OCI-LY7 (cell line): ENCODE results near the gene MAP3K5. TPM values are rescaled to one million over a fixed set of nuclear protein-coding genes. Genes with fewer than 3 reads are reported as not detected.

Experiments
- BruUV-seq: library from RNA; stranded (reverse); fragments of 400-500 nt; replicated peaks from 2 replicates; lab custom pipeline; 2021; lab: Mats Ljungman, UMichigan
- CTCF ChIA-PET: fragments of 300-600 bp; sonication (Branson Sonifier 250); formaldehyde crosslinking; loops from one replicate; lab custom pipeline; 2022; ENCODE audit warnings: antibody characterized with exemption; ENCODE audit not compliant: unreplicated experiment; lab: Charles Lee
- POLR2A ChIA-PET: fragments of 300-600 bp; sonication (Branson Sonifier 250); formaldehyde crosslinking; loops from one replicate; lab custom pipeline; 2022; ENCODE audit warnings: antibody characterized with exemption; lab: Charles Lee
- DNase-seq: peaks from one replicate; pipeline ENCODE4 v3.0.0-alpha.2; 2015; ENCODE audit warnings: low spot score
- H2AFZ ChIP-seq: fragments of 200-600 bp; sonication (generic), shearing (Covaris generic); 2 replicates; pipeline ENCODE4 v1.6.1; 2014; ENCODE audit warnings: mild to moderate bottlenecking, antibody characterized with exemption, low read length, moderate library complexity
- H3K27ac ChIP-seq: fragments of 200-600 bp; sonication (generic); 2 replicates; pipeline ENCODE4 v1.5.1; 2014; ENCODE audit warnings: mixed run types, low read depth, mild to moderate bottlenecking, moderate library complexity, low read length, inconsistent platforms; ENCODE audit not compliant: poor library complexity, severe bottlenecking
- H3K36me3 ChIP-seq: fragments of 200-600 bp; sonication (generic); 2 replicates; pipeline ENCODE4 v1.6.1; 2014; ENCODE audit warnings: mild to moderate bottlenecking, antibody characterized with exemption, low read length, moderate library complexity, mixed read lengths; ENCODE audit not compliant: insufficient read depth
- H3K4me1 ChIP-seq: fragments of 200-600 bp; sonication (generic); 2 replicates; pipeline ENCODE4 v1.5.1; 2014; ENCODE audit warnings: mild to moderate bottlenecking, low read length; ENCODE audit not compliant: insufficient read depth, poor library complexity, severe bottlenecking
- H3K4me2 ChIP-seq: fragments of 200-600 bp; sonication (generic); 2 replicates; pipeline ENCODE4 v1.6.1; 2014; ENCODE audit warnings: mild to moderate bottlenecking, low read length
- H3K4me3 ChIP-seq: fragments of 200-600 bp; sonication (generic); 2 replicates; pipeline ENCODE4 v1.5.1; 2014; ENCODE audit warnings: mild to moderate bottlenecking, low read depth, low read length; ENCODE audit not compliant: poor library complexity, severe bottlenecking
- H3K79me2 ChIP-seq: fragments of 200-600 bp; sonication (generic); 2 replicates; pipeline ENCODE4 v1.6.1; 2016; ENCODE audit warnings: low read depth, mild to moderate bottlenecking, low read length, moderate library complexity, mixed read lengths; ENCODE audit not compliant: insufficient read depth
- H3K9me2 ChIP-seq: fragments of 200-600 bp; sonication (generic); 2 replicates; pipeline ENCODE4 v1.6.1; 2016; ENCODE audit warnings: mild to moderate bottlenecking, low read length, mixed read lengths; ENCODE audit not compliant: insufficient read depth
- H3K9me3 ChIP-seq: fragments of 200-600 bp; sonication (generic); 2 replicates; pipeline ENCODE4 v1.6.1; 2014; ENCODE audit warnings: mild to moderate bottlenecking, mixed run types, low read length, mixed read lengths
- H4K20me1 ChIP-seq: fragments of 200-600 bp; sonication (generic); 2 replicates; pipeline ENCODE4 v1.6.1; 2014; ENCODE audit warnings: mild to moderate bottlenecking, antibody characterized with exemption, low read length, moderate library complexity, mixed read lengths; ENCODE audit not compliant: insufficient read depth
- CTCF ChIP-seq: fragments of 200-600 bp; sonication (generic); conservative IDR thresholded peaks from 2 replicates; pipeline ENCODE4 v1.5.1; 2014; ENCODE audit warnings: mild to moderate bottlenecking, antibody characterized with exemption, low read length, moderate library complexity, mixed read lengths
- EZH2phosphoT487 ChIP-seq: fragments of 200-600 bp; sonication (generic); IDR thresholded peaks from 2 replicates; pipeline ENCODE4 v1.6.1; 2018; ENCODE audit warnings: low read depth, borderline replicate concordance, mild to moderate bottlenecking, mixed run types, antibody characterized with exemption, low read length, moderate library complexity, mixed read lengths
- intact Hi-C: fragments of 100-400 bp; cut with micrococcal nuclease; formaldehyde crosslinking; loops from one replicate; pipeline ENCODE4 v1.10.0; 2022; ENCODE audit not compliant: unreplicated experiment
- total RNA-seq, 2 experiments: library from RNA; depleted of rRNA in 1 of 2; stranded (reverse); fragments of >200 nt in 1 of 2; shearing (Covaris generic) in 1 of 2; gene quantifications; 2 replicates each; pipeline ENCODE4 v1.2.3, GENCODE V29; 2014 to 2022

MAP3K5 gene
- total RNA-seq, 2 experiments from 2014 or later: 13.8 to 16.6 TPM

- Histone ChIP-seq H3K4me3 (no peak overlapping the region), H3K79me2 (peaks cover 32% of the 10 kb centered on the region; the same call in 1 of the 2 replicates), H3K4me2 (no peak overlapping the region), H4K20me1 (no peaks in the 10 kb centered on the region), H3K4me1 (peaks cover 38% of the 10 kb centered on the region), H2AFZ (no peak overlapping the region), H3K9me2 (no peaks in the 10 kb centered on the region), H3K27ac (no peak overlapping the region), H3K36me3 (no peaks in the 10 kb centered on the region; the same call in 1 of the 2 replicates), H3K9me3 (peaks cover 8% of the 10 kb centered on the region; the same call in 1 of the 2 replicates)
- intact Hi-C loops: no loop called here
- BruUV-seq: no TSS peak
- ChIA-PET CTCF (no interaction called here), POLR2A (interaction anchor here (1.3 to 1.9 kb wide), 5 partner anchors 9 to 65 kb away, joined by 4 to 5 read pairs (median 4); no protein-coding TSS in a partner anchor)
- TF ChIP-seq EZH2phosphoT487 (no peak), CTCF (no peak)
- DNase-seq: no peak
Observed at GRCh38 chr6:136725124-136725523, 67.2 kb downstream of the MAP3K5 start.

- H3K4me2 ChIP-seq: peak overlapping the region; percentile 56
- TF ChIP-seq CTCF (no peak), EZH2phosphoT487 (no peak)
- peak overlapping the region; percentile 58 for H3K27ac ChIP-seq
- DNase-seq: peak; percentile 80
- ChIA-PET CTCF (interaction anchor here (1.0 kb wide), 1 partner anchor 79 kb away, joined by 5 read pairs; no protein-coding TSS in a partner anchor), POLR2A (interaction anchor here (0.5 to 9.5 kb wide), 18 partner anchors 11 to 1668 kb away, joined by 3 to 156 read pairs (median 4); partner anchors contain the start of gene MAP3K5)
- H3K4me1 ChIP-seq: peaks cover 51% of the 10 kb centered on the region
- no peak overlapping the region for H3K4me3 ChIP-seq
- H2AFZ ChIP-seq: peak overlapping the region; percentile 40; the same call in 1 of the 2 replicates
- intact Hi-C loops: no loop called here
- peaks cover 38% of the 10 kb centered on the region; the same call in 1 of the 2 replicates for H3K79me2 ChIP-seq
- no peaks in the 10 kb centered on the region for H4K20me1 ChIP-seq
- no TSS peak for BruUV-seq
- no peaks in the 10 kb centered on the region; the same call in 1 of the 2 replicates for H3K36me3 ChIP-seq
- H3K9me2 ChIP-seq: no peaks in the 10 kb centered on the region
- H3K9me3 ChIP-seq: peaks cover 8% of the 10 kb centered on the region; the same call in 1 of the 2 replicates
Observed at GRCh38 chr6:136723780-136724179, 68.5 kb downstream of the MAP3K5 start.

- ChIA-PET POLR2A (interaction anchor here (0.6 to 9.5 kb wide), 9 partner anchors 11 to 73 kb away, joined by 3 to 156 read pairs (median 4); partner anchors contain the start of gene MAP3K5), CTCF (no interaction called here)
- Histone ChIP-seq H3K4me3 (peak overlapping the region; percentile 62), H3K9me3 (peaks cover 8% of the 10 kb centered on the region; the same call in 1 of the 2 replicates), H4K20me1 (no peaks in the 10 kb centered on the region), H3K9me2 (no peaks in the 10 kb centered on the region), H3K36me3 (no peaks in the 10 kb centered on the region; the same call in 1 of the 2 replicates), H3K4me2 (no peak overlapping the region), H3K79me2 (peaks cover 54% of the 10 kb centered on the region; the same call in 1 of the 2 replicates), H2AFZ (no peak overlapping the region), H3K4me1 (peaks cover 74% of the 10 kb centered on the region), H3K27ac (peak overlapping the region; percentile 93)
- no TSS peak for BruUV-seq
- intact Hi-C loops: no loop called here
- TF ChIP-seq EZH2phosphoT487 (no peak), CTCF (no peak)
- no peak for DNase-seq
Observed at GRCh38 chr6:136721467-136721866, 70.8 kb downstream of the MAP3K5 start.
